ENCODE data around the gene SH3TC2. TPM values are rescaled to one million over a fixed set of nuclear protein-coding genes. Genes with fewer than 3 reads are reported as not detected.

The SH3TC2 gene
- total RNA-seq, 1 experiment from 2014 or later = 32.0 TPM

GRCh38 chr5:149001162-149001561 is 61.7 kb downstream of the SH3TC2 start:
- peak overlapping the region; percentile 79 for H3K27ac ChIP-seq (ENCODE audit: low read length)
- H3K9me2 ChIP-seq (replicated peaks; ENCODE audit: low read length) = no peaks in the 10 kb centered on the region
- H3K36me3 ChIP-seq (ENCODE audit: low read depth, low read length) = peaks cover 4% of the 10 kb centered on the region; the same call in 1 of the 2 replicates
- peaks cover 10% of the 10 kb centered on the region for H3F3A ChIP-seq (ENCODE audit: low read length, unreplicated experiment)
- no peak for TF ChIP-seq EZH2phosphoT487 (IDR thresholded peaks at IDR 0.05; ENCODE audit: borderline replicate concordance, low read length)
- TF ChIP-seq CTCF (conservative IDR thresholded peaks at IDR 0.05; ENCODE audit: low read depth, low read length) = no peak
- TF ChIP-seq EZH2 (IDR thresholded peaks at IDR 0.05; ENCODE audit: low read length, unreplicated experiment) = no peak
- ChIA-PET POLR2A (ENCODE audit: unreplicated experiment) (interaction anchor here (0.6 kb wide), 1 partner anchor 23 kb away, joined by 3 read pairs; no protein-coding TSS in a partner anchor), CTCF (interaction anchor here (0.5 to 4.2 kb wide), 7 partner anchors 34 to 270 kb away, joined by 3 to 36 read pairs (median 8); no protein-coding TSS in a partner anchor)
- peaks cover 89% of the 10 kb centered on the region for H3K4me1 ChIP-seq (ENCODE audit: insufficient read depth, low read length)
- H4K20me1 ChIP-seq (ENCODE audit: low read length) = no peaks in the 10 kb centered on the region
- DNase-seq (peak; percentile 43), ATAC-seq (no peak)
- BruUV-seq (replicated peaks) = no TSS peak
- no peak overlapping the region for H2AFZ ChIP-seq (ENCODE audit: low read length)
- peak overlapping the region; percentile 49 for H3K9ac ChIP-seq (ENCODE audit: low read length)
- H3K9me3 ChIP-seq (ENCODE audit: low read length) = no peaks in the 10 kb centered on the region
- intact Hi-C loops (cut with micrococcal nuclease) = loop anchor here (5.0 kb wide), 2 partner anchors 266 to 559 kb away; no protein-coding TSS in a partner anchor
- no peaks in the 10 kb centered on the region for H3K27me3 ChIP-seq (ENCODE audit: low read length)
- no peak overlapping the region for H3K4me3 ChIP-seq (ENCODE audit: low read length)
- peak overlapping the region; percentile 69 for H3K4me2 ChIP-seq (ENCODE audit: low read length)
- no peaks in the 10 kb centered on the region for H3K79me2 ChIP-seq (ENCODE audit: low read length)

- no TSS peak for BruUV-seq (replicated peaks)
- Histone ChIP-seq H3K4me3 (ENCODE audit: low read length) (no peak overlapping the region), H3K27me3 (ENCODE audit: low read length) (no peaks in the 10 kb centered on the region), H3K27ac (ENCODE audit: low read length) (no peak overlapping the region), H3K36me3 (ENCODE audit: low read depth, low read length) (peaks cover 3% of the 10 kb centered on the region; the same call in 1 of the 2 replicates), H2AFZ (ENCODE audit: low read length) (no peak overlapping the region), H3K79me2 (ENCODE audit: low read length) (no peaks in the 10 kb centered on the region), H3K9ac (ENCODE audit: low read length) (no peak overlapping the region), H3K9me2 (replicated peaks; ENCODE audit: low read length) (no peaks in the 10 kb centered on the region), H3K4me2 (ENCODE audit: low read length) (no peak overlapping the region), H3K9me3 (ENCODE audit: low read length) (no peaks in the 10 kb centered on the region), H3F3A (ENCODE audit: low read length, unreplicated experiment) (peaks cover 10% of the 10 kb centered on the region), H4K20me1 (ENCODE audit: low read length) (no peaks in the 10 kb centered on the region), H3K4me1 (ENCODE audit: insufficient read depth, low read length) (peaks cover 86% of the 10 kb centered on the region)
- DNase-seq = no peak
- ATAC-seq = no peak
- CTCF ChIA-PET = interaction anchor here (4.2 kb wide), 1 partner anchor 115 kb away, joined by 36 read pairs; no protein-coding TSS in a partner anchor
- TF ChIP-seq EZH2 (IDR thresholded peaks at IDR 0.05; ENCODE audit: low read length, unreplicated experiment) (no peak), EZH2phosphoT487 (IDR thresholded peaks at IDR 0.05; ENCODE audit: borderline replicate concordance, low read length) (no peak)
- intact Hi-C loops (cut with micrococcal nuclease) = loop anchor here (5.0 kb wide), 2 partner anchors 268 to 557 kb away; no protein-coding TSS in a partner anchor
- POLR2A ChIA-PET (ENCODE audit: unreplicated experiment) = interaction anchor here (0.6 kb wide), 1 partner anchor 89 kb away, joined by 3 read pairs; no protein-coding TSS in a partner anchor
Measured at GRCh38 chr5:148999741-149000140, 63.1 kb downstream of the SH3TC2 start.

GRCh38 chr5:148998174-148998797 is 64.6 kb downstream of the SH3TC2 start:
- no peak overlapping the region for H3K27ac ChIP-seq (ENCODE audit: low read length)
- H3K9ac ChIP-seq (ENCODE audit: low read length) = no peak overlapping the region
- 0 out of 2 replicates have a peak, but pooled peaks cover 4% of the 10 kb centered on the region for H3K9me2 ChIP-seq (replicated peaks; ENCODE audit: low read length)
- DNase-seq (peak; percentile 99), ATAC-seq (peak; percentile 27)
- 0 out of 2 replicates have a peak overlapping the region, but pooled peaks have one; percentile 0 for H3K4me2 ChIP-seq (ENCODE audit: low read length)
- no TSS peak for BruUV-seq (replicated peaks)
- POLR2A ChIA-PET (ENCODE audit: unreplicated experiment) = interaction anchor here (0.6 kb wide), 1 partner anchor 37 kb away, joined by 7 read pairs; no protein-coding TSS in a partner anchor
- CTCF ChIA-PET = interaction anchor here (1.0 to 3.4 kb wide), 3 partner anchors 116 to 257 kb away, joined by 3 to 14 read pairs (median 10); no protein-coding TSS in a partner anchor
- H3F3A ChIP-seq (ENCODE audit: low read length, unreplicated experiment) = peaks cover 10% of the 10 kb centered on the region
- no peak overlapping the region for H2AFZ ChIP-seq (ENCODE audit: low read length)
- TF ChIP-seq CTCF (conservative IDR thresholded peaks at IDR 0.05; ENCODE audit: low read depth, low read length) = peak; percentile 99
- no peak for TF ChIP-seq EZH2phosphoT487 (IDR thresholded peaks at IDR 0.05; ENCODE audit: borderline replicate concordance, low read length)
- TF ChIP-seq EZH2 (IDR thresholded peaks at IDR 0.05; ENCODE audit: low read length, unreplicated experiment) = no peak
- no peaks in the 10 kb centered on the region for H3K9me3 ChIP-seq (ENCODE audit: low read length)
- H4K20me1 ChIP-seq (ENCODE audit: low read length) = no peaks in the 10 kb centered on the region
- H3K79me2 ChIP-seq (ENCODE audit: low read length) = no peaks in the 10 kb centered on the region
- no peaks in the 10 kb centered on the region for H3K27me3 ChIP-seq (ENCODE audit: low read length)
- H3K36me3 ChIP-seq (ENCODE audit: low read depth, low read length) = no peaks in the 10 kb centered on the region
- no peak overlapping the region for H3K4me3 ChIP-seq (ENCODE audit: low read length)
- peaks cover 73% of the 10 kb centered on the region for H3K4me1 ChIP-seq (ENCODE audit: insufficient read depth, low read length)
- intact Hi-C loops (cut with micrococcal nuclease) = loop anchor here (1.0 kb wide), 9 partner anchors 37 to 265 kb away; partner anchors contain the start of gene ADRB2
